ENCODE data around the gene C2CD4B. TPM values are rescaled to one million over a fixed set of nuclear protein-coding genes. Genes with fewer than 3 reads are reported as not detected.

C2CD4B gene
- total RNA-seq, 1 experiment from 2014 or later = 0.13 TPM

DNA sequence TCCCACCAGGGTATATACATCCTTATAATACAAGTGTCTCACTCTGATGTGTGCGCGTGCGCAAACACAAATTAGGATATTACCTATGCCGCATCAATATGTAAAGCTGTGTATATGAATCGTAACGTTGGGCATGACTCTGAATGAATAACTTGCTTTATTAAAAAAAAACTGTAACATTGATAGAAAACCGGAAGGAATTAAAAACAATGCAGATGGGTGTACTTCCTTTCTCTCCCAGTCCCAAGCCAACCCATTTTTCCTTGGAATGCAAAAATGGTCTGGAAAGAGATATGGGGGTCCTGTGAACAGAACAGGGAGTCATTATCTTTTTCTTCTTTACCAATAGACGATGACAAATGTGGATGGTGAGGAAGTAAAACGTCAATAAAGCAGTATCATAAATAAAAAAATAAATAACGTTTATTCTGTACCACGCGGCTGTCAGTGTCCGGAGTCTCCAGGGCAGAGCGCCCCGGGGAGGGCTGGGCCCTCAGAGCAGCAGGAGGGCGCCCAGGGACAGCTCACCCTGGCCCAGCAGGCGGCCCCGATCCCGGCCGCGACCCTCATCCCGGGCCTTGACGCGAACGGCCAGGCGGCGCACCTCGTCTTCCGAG lies 1.6 kb downstream of the C2CD4B start:
- H2BK15ac ChIP-seq (ENCODE audit: low read depth, low read length) = no peak overlapping the region
- peaks cover 0 to 3% of the 10 kb centered on the region in 2 experiments; a peak in 1 of 5 replicates for H3K9me3 Mint-ChIP-seq
- no peak overlapping the region for H2BK20ac ChIP-seq (ENCODE audit: low read depth, low read length, poor library complexity, severe bottlenecking)
- no peak overlapping the region for H2AFZ ChIP-seq (ENCODE audit: low read length)
- H3K56ac ChIP-seq (ENCODE audit: insufficient read length, low read depth, low read length) = no peak overlapping the region
- no peak overlapping the region for H4K5ac ChIP-seq (ENCODE audit: insufficient read length, low read depth, low read length)
- no peak for DNase-seq
- H2BK120ac ChIP-seq (ENCODE audit: low read depth, low read length, poor library complexity, severe bottlenecking) = no peak overlapping the region
- H2BK5ac ChIP-seq (ENCODE audit: insufficient read length, low read length) = no peak overlapping the region
- H3K4ac ChIP-seq (ENCODE audit: low read depth, low read length) = no peak overlapping the region
- H3K36me3 Mint-ChIP-seq (ENCODE audit: insufficient read depth in 1 of 3, low read depth in 3 of 3) = no peaks in the 10 kb centered on the region
- no peak overlapping the region for H2BK12ac ChIP-seq (ENCODE audit: insufficient read length, low read depth, low read length)
- no peak overlapping the region for H3T11ph ChIP-seq (ENCODE audit: low read length)
- H3K9ac ChIP-seq (ENCODE audit: extremely low read depth, insufficient read length, low read length) = no peak overlapping the region
- H3K4me2 ChIP-seq (ENCODE audit: insufficient read depth, insufficient read length, low read length) = peak overlapping the region; percentile 25
- H2AK5ac ChIP-seq (ENCODE audit: insufficient read length, low read length) = no peak overlapping the region
- H3K27me3 Mint-ChIP-seq (ENCODE audit: low read depth) = peaks cover 77% of the 10 kb centered on the region
- no peak overlapping the region for H3K27ac ChIP-seq (ENCODE audit: insufficient read length, low read depth, low read length)
- H4K91ac ChIP-seq (ENCODE audit: insufficient read length, low read depth, low read length) = no peak overlapping the region
- peaks cover 24% of the 10 kb centered on the region; the same call in 1 of the 2 replicates for H3K27me3 ChIP-seq (ENCODE audit: insufficient read depth, low read length)
- H3K79me1 ChIP-seq (ENCODE audit: insufficient read depth, low read depth, low read length, poor library complexity, severe bottlenecking) = no peaks in the 10 kb centered on the region
- H3K79me2 ChIP-seq (ENCODE audit: insufficient read depth, low read length) = no peaks in the 10 kb centered on the region
- H3K23ac ChIP-seq (ENCODE audit: insufficient read length, low read depth, low read length) = no peak overlapping the region
- peaks cover 12% of the 10 kb centered on the region for H3K23me2 ChIP-seq (ENCODE audit: insufficient read length, low read depth, low read length, poor library complexity, severe bottlenecking)
- no peak overlapping the region for H4K8ac ChIP-seq (replicated peaks; ENCODE audit: insufficient read length, low read depth, low read length)
- peaks cover 7 to 11% of the 10 kb centered on the region in 2 experiments for H3K4me1 Mint-ChIP-seq
- no peaks in the 10 kb centered on the region for H3K9me3 ChIP-seq (ENCODE audit: control insufficient read depth, low read depth, low read length)
- peak overlapping the region in 1 of 2 experiments; percentile 69; a peak in 3 of 5 replicates for H3K4me3 Mint-ChIP-seq
- H3K14ac ChIP-seq (ENCODE audit: insufficient read depth, low read length) = no peak overlapping the region
- no peak overlapping the region for H3K18ac ChIP-seq (ENCODE audit: insufficient read length, low read depth, low read length)
- no peaks in the 10 kb centered on the region for H4K20me1 ChIP-seq (ENCODE audit: control insufficient read depth, insufficient read depth, insufficient read length)
- WGBS (ENCODE audit: extremely low coverage, insufficient read length, low lambda C conversion rate) = no CpG with 5 or more reads among the region's 29 CpGs
- TF ChIP-seq, protein P1, sequence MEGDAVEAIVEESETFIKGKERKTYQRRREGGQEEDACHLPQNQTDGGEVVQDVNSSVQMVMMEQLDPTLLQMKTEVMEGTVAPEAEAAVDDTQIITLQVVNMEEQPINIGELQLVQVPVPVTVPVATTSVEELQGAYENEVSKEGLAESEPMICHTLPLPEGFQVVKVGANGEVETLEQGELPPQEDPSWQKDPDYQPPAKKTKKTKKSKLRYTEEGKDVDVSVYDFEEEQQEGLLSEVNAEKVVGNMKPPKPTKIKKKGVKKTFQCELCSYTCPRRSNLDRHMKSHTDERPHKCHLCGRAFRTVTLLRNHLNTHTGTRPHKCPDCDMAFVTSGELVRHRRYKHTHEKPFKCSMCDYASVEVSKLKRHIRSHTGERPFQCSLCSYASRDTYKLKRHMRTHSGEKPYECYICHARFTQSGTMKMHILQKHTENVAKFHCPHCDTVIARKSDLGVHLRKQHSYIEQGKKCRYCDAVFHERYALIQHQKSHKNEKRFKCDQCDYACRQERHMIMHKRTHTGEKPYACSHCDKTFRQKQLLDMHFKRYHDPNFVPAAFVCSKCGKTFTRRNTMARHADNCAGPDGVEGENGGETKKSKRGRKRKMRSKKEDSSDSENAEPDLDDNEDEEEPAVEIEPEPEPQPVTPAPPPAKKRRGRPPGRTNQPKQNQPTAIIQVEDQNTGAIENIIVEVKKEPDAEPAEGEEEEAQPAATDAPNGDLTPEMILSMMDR (conservative IDR thresholded peaks at IDR 0.05) = no peak
- H3K4me1 ChIP-seq (ENCODE audit: insufficient read depth, low read length) = no peaks in the 10 kb centered on the region
- H3K27ac Mint-ChIP-seq = no peak overlapping the region
